Esophagus squamous epithelium (tissue), 5 donors: ENCODE data around the gene RBFOX1. TPM values are rescaled to one million over a fixed set of nuclear protein-coding genes. Genes with fewer than 3 reads are reported as not detected.

Experiments used
- DNase-seq: peaks from one replicate; lab custom pipeline; 2025; lab: John Stamatoyannopoulos, UW
- H3K27ac ChIP-seq, 4 donors: fragments of 200-600 bp; sonication (generic); one replicate each; pipeline ENCODE4 v1.5.1; 2016 to 2019; ENCODE audit warnings: mild to moderate bottlenecking in 1 of 4
- H3K27me3 ChIP-seq, 4 donors: fragments of 200-600 bp; sonication (generic); 1 replicate in 3 of 4; 2 replicates in 1 of 4; pipeline versions ENCODE4 v1.5.1 to v1.6.0; 2017 to 2021; ENCODE audit warnings: antibody characterized with exemption in 1 of 4
- H3K36me3 ChIP-seq, 3 donors: fragments of 200-600 bp; sonication (generic); one replicate each; pipeline ENCODE4 v1.5.1; 2016 to 2019
- H3K4me1 ChIP-seq, 3 donors: fragments of 200-600 bp; sonication (generic); one replicate each; pipeline ENCODE4 v1.5.1; 2017 to 2019
- H3K4me3 ChIP-seq, 4 donors: fragments of 200-600 bp; sonication (generic); 1 replicate in 3 of 4; 2 replicates in 1 of 4; pipeline ENCODE4 v1.5.1; 2016 to 2019; ENCODE audit warnings: mild to moderate bottlenecking in 2 of 4, moderate library complexity in 1 of 4
- H3K9me3 ChIP-seq, 3 donors: fragments of 200-600 bp; sonication (generic); one replicate each; pipeline ENCODE4 v1.5.1; 2016 to 2019
- POLR2A ChIP-seq, 4 donors: fragments of 450-650 bp; IDR thresholded peaks; one replicate each; pipeline ENCODE4 v1.6.1; 2017; ENCODE audit warnings: antibody characterized with exemption in 4 of 4, mild to moderate bottlenecking in 4 of 4, moderate library complexity in 3 of 4
- WGBS, 2 donors: methylation state at CpG; one replicate each; pipeline ENCODE4 v1.1.5; 2018; 5-methylcytosine and 5-hydroxymethylcytosine counted together
- intact Hi-C: fragments of 100-400 bp; cut with DNase I; formaldehyde crosslinking; loops from one replicate; pipeline ENCODE4 v1.15.0; 2022
- total RNA-seq, 4 donors: library from RNA; depleted of rRNA; stranded (reverse); fragments of >200 nt; gene quantifications; one replicate each; pipeline ENCODE4 v1.1.0, GENCODE V29; 2016
- TF ChIP-seq, protein P1 (sequence below), 6 experiments: fragments of 450-650 bp in 4 of 6; fragments of 200-600 bp in 2 of 6; sonication (generic) in 2 of 6; IDR thresholded peaks; one replicate each; pipeline ENCODE4 v1.5.1; 2016 to 2019; ENCODE audit warnings: antibody characterized with exemption in 6 of 6, mild to moderate bottlenecking in 4 of 6, moderate library complexity in 4 of 6
- donor health status: DM: yes; HTN: yes; CAD: no.

Gene RBFOX1
- total RNA-seq, 4 donors from 2014 or later = not detected

DNA sequence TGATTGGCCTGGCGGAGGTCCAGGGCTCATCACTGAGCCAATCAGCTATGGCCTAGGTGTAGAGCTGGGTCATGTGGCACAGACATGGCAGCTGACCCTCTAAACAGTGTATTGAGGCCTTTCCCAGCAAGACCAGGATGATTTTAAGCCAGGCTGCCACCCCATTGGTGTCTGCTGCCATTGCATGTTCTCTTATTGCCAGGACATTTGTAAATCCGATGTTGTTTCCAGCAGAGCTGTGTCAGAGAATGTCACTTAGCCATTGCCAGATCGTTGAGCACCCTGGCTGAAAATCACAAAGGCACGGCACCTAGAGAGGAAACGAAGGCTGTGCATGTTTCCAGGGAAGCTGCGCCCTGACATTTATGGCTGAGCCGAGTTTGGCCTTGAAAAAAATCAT lies 33.4 kb downstream of the RBFOX1 start:
- DNase-seq = no peak
- Histone ChIP-seq H3K27ac (no peak overlapping the region), H3K9me3 (no peaks in the 10 kb centered on the region), H3K27me3 (no peaks in the 10 kb centered on the region), H3K4me3 (no peak overlapping the region), H3K36me3 (no peaks in the 10 kb centered on the region), H3K4me1 (peaks cover 0 to 5% (median 0%) of the 10 kb centered on the region in 3 donors)
- 76 to 88% methylated on average over 4 to 7 of the region's 7 CpGs for WGBS, 2 donors
- intact Hi-C loops = no loop called here
- TF ChIP-seq, protein P1, sequence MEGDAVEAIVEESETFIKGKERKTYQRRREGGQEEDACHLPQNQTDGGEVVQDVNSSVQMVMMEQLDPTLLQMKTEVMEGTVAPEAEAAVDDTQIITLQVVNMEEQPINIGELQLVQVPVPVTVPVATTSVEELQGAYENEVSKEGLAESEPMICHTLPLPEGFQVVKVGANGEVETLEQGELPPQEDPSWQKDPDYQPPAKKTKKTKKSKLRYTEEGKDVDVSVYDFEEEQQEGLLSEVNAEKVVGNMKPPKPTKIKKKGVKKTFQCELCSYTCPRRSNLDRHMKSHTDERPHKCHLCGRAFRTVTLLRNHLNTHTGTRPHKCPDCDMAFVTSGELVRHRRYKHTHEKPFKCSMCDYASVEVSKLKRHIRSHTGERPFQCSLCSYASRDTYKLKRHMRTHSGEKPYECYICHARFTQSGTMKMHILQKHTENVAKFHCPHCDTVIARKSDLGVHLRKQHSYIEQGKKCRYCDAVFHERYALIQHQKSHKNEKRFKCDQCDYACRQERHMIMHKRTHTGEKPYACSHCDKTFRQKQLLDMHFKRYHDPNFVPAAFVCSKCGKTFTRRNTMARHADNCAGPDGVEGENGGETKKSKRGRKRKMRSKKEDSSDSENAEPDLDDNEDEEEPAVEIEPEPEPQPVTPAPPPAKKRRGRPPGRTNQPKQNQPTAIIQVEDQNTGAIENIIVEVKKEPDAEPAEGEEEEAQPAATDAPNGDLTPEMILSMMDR (IDR thresholded peaks at IDR 0.05) = no peak
- no peak for TF ChIP-seq POLR2A (IDR thresholded peaks at IDR 0.05)

DNA sequence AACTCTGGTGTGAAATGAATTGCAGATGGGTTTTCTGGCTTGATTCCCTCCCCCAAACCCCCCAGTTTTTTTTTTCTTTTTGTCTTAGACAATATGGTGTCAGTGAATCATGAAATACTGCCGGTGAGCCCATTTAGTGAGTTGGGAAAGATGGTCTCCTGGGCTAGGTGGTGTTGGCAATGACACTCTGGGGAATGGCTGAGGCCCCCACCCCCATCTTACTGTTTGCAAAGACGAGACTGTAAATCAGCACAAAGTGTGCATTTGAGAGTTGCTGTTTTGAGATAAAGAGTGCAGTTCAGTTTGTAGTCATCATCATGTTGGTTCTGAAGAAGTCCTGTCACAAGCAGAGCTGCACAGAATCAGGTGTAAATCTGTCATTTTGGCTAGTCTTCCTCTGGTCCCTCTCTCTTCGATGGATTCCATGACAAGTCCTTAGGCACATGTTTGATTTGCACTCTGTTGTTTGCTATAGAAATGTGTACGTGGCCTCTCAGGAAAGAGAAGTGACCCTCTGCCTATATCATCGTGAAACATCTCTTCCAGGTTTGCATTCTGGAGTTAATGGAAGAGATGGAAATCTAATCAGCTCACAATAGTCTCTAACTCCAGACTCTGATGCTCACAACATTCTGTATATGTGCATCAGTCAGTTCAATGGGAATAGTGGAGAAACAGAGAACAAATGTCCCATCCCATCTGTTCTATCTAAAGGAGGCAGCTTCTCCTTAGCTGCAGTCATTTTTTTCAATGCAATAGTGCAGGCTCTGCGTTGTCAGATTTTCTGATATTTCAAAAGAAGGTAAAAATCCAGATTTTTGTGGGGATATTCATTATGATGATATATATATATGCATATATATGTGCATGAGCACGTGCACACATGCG lies 34.6 kb downstream of the RBFOX1 start:
- Histone ChIP-seq H3K4me3 (no peak overlapping the region), H3K27ac (no peak overlapping the region), H3K36me3 (no peaks in the 10 kb centered on the region), H3K4me1 (peaks cover 0 to 5% (median 0%) of the 10 kb centered on the region in 3 donors), H3K27me3 (no peaks in the 10 kb centered on the region), H3K9me3 (no peaks in the 10 kb centered on the region)
- 69 to 74% methylated on average over 8 of the region's 8 CpGs for WGBS, 2 donors
- TF ChIP-seq, protein P1 (IDR thresholded peaks at IDR 0.05) = no peak
- no peak for TF ChIP-seq POLR2A (IDR thresholded peaks at IDR 0.05)
- intact Hi-C loops = no loop called here
- no peak for DNase-seq

DNA sequence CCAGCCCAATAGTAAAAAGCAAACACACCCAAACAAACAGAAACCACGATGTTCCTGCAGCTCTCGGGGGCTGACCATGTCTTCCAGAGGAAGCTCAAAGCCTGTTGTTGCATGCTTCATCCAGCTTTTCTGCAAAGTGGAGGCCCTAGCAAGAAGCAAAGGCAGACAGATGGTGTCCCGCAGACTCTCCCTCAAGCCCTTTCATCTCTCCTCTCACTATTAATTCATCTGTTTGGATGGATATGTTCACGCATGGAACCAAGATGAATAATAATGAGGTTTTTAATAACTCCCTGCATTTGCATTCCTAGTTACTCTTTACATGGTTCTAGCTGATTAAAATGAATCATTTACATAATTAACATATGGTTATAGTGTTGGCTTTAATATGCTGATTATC lies 36.6 kb downstream of the RBFOX1 start:
- intact Hi-C loops = no loop called here
- TF ChIP-seq, protein P1 (IDR thresholded peaks at IDR 0.05) = no peak
- TF ChIP-seq POLR2A (IDR thresholded peaks at IDR 0.05) = no peak
- no peaks in the 10 kb centered on the region for H3K36me3 ChIP-seq
- no peak overlapping the region for H3K27ac ChIP-seq
- no peak overlapping the region for H3K4me3 ChIP-seq
- no peaks in the 10 kb centered on the region for H3K9me3 ChIP-seq
- 61 to 69% methylated on average over 4 of the region's 4 CpGs for WGBS, 2 donors
- no peaks in the 10 kb centered on the region for H3K4me1 ChIP-seq
- DNase-seq = no peak
- H3K27me3 ChIP-seq = no peaks in the 10 kb centered on the region

DNA sequence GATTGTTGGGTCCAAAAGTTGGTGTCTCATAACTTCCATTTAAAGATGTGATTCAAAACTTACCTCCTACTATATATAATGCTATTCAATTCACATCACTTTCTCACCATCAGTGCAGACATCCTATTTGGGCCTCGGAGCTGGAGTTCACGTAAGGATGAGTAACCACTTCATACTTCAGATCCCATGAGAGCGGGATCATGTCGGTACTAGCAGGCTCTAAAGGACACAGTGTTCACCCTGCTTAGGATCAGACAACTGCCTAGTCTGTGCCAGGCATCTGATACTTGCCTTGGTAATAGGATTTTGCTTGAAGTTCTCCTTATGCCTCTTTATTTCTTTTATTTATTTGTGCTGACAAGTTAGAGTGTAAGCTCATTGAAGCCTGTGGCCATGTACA lies 39.5 kb downstream of the RBFOX1 start:
- no peaks in the 10 kb centered on the region for H3K9me3 ChIP-seq
- 71 to 80% methylated on average over 4 of the region's 4 CpGs for WGBS, 2 donors
- H3K27me3 ChIP-seq = no peaks in the 10 kb centered on the region
- H3K4me3 ChIP-seq = no peak overlapping the region
- intact Hi-C loops = no loop called here
- no peak for DNase-seq
- TF ChIP-seq, protein P1 (IDR thresholded peaks at IDR 0.05) = no peak
- no peak for TF ChIP-seq POLR2A (IDR thresholded peaks at IDR 0.05)
- no peak overlapping the region for H3K27ac ChIP-seq
- H3K4me1 ChIP-seq = no peaks in the 10 kb centered on the region
- no peaks in the 10 kb centered on the region for H3K36me3 ChIP-seq

DNA sequence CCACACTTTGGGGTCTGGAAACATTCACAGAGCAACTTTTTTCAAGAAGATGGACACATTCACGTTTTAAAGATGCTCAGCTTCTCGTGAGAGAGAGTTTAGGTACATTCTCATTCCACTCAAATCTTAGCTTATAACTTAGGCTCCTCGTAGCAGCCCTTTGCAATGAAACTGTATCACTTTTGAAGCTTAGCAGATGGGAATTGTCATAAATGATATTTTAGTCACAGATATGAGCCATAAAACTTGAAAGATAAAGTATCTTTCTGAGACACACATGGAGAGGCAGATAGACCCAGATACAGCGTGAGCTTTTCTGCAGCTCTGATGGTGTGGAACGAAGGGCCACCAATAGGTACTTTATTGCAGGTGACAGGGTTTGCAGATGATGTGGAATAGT lies 41.1 kb downstream of the RBFOX1 start:
- Histone ChIP-seq H3K9me3 (no peaks in the 10 kb centered on the region), H3K4me1 (no peaks in the 10 kb centered on the region), H3K27me3 (no peaks in the 10 kb centered on the region), H3K36me3 (no peaks in the 10 kb centered on the region), H3K4me3 (no peak overlapping the region), H3K27ac (no peak overlapping the region)
- DNase-seq = no peak
- intact Hi-C loops = no loop called here
- 77 to 78% methylated on average over 5 of the region's 5 CpGs for WGBS, 2 donors
- TF ChIP-seq, protein P1 (IDR thresholded peaks at IDR 0.05) = no peak
- TF ChIP-seq POLR2A (IDR thresholded peaks at IDR 0.05) = no peak
